Stimulated activated CD4-positive, alpha-beta T cell treated with anti-CD3 and anti-CD28 coated beads, Interleukin-1b, Interleukin-23, amount 100 ng/mL, for 4 hours (primary cell): Measurements from ENCODE around the gene ADCK2.
"Not testable (repeated sequence)": the region's sequence is repeated elsewhere in the genome, so short reads cannot be mapped to it uniquely, and the experiment has no call there.

Experiments
- DNase-seq, 2 donors: peaks; one replicate each; pipeline ENCODE4 v3.0.0-alpha.2; 2020; ENCODE audit warnings: low read depth in 2 of 2

The ADCK2 gene

DNA sequence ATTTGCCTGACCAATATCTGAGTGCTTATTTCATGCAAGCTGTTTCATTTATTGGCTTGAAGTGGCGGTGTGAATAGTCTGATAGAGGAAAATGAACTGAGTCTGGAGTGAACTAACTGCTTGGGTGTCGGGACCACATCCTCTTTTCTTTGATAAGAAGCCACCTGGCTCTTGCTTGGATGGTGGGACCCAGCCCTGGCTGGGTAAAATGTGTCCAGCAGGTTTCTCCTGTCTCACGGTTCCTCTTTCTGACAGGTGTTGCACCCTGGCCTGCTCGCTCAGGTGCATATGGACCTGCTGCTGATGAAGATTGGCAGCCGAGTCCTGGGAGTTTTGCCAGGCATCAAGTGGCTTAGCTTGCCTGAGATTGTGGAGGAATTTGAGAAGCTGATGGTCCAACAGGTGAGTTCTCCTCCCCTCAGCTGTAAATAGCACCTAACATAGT lies 1.6 kb downstream of the ADCK2 start:
- no peak for DNase-seq

DNA sequence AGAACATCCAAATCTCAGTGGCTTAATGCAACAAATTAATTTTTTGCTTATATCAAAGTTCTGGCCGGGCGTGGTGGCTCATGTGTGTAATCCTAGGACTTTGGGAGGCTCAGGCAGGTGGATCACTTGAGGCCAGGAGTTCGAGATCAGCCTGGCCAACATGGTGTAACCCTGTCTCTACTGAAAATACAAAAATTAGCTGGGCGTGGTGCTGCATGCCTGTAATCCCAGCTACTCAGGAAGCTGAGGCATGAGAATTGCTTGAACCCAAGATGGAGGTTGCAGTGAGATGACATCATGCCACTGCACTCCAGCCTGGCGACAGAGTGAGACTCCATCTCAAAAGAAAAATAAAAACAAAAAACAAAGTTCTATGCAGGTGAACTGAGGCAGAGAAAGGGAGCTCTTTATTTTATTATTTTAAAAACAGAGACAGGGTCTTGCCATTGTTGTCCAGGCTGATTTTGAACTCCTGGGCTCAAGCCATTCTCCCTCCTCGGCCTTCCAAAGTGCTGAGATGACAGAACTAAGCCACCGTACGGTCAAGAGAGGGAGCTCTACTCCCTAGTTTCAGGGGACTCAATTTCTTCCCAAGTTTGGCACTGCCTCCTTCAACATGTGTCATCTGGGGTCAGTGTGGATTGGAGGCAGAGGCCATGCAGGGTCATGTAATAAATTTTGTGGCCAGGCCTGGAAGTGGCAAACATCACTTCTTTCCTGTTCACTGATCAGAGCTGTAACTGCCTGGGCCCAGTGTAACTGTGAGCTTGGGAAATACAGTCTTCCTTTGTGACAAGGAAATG lies 2.4 kb downstream of the ADCK2 start:
- DNase-seq, result no peak

DNA sequence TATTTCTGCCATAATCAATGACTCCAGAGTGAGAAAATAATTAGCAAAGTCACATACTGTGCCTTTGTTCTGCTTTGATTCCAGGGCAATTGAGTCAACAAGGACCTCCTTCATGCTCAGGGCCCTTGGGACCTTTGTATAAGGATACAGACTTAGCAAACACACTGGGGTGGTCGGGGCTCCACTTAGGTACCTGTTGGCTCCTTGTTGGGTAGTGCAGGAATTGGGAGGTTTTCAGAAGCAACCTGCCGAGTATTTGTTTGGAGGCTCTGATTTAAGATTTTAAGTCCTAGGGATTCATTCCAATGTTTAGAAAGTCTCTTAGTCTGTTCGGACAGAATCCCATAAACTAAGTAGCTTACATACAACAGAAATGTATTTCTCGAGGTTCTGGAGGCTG lies 3.0 kb downstream of the ADCK2 start:
- no peak for DNase-seq

DNA sequence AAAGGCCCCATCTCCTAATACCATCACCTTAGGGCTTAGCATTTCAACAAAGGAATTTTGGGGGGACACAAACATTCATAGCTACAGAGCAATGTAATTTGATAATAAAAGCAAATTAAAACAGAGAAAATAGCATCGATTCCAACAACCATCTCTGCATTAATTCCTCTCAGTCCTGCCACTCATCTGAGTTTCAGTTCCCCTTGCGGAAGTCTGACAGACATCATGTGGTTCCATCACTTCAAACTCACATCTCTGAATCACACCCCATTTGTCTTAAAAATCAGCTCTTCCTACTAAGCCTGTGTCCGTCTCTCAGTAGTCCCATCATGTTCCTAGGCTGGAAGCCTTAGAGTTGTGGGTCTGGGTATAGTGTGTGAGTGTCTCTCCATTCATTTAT lies 3.6 kb downstream of the ADCK2 start:
- DNase-seq, result no peak

DNA sequence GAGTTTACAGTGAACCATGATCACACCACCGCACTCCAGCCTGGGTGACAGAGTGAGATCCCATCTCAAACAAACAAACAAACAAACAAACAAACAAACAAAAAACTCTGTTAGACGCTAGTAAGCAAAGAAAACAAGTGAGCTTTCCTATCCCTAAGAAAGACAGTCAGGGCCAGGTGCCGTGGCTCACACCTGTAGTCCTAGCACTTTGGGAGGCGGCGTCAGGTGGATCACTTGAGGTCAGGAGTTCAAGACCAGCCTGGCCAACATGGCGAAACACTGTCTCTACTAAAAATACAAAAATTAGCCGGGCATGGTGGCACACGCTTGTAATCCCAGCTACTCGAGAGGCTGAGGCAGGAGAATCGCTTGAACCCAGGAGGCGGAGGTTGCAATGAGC lies 4.2 kb downstream of the ADCK2 start:
- not testable (repeated sequence) for DNase-seq

DNA sequence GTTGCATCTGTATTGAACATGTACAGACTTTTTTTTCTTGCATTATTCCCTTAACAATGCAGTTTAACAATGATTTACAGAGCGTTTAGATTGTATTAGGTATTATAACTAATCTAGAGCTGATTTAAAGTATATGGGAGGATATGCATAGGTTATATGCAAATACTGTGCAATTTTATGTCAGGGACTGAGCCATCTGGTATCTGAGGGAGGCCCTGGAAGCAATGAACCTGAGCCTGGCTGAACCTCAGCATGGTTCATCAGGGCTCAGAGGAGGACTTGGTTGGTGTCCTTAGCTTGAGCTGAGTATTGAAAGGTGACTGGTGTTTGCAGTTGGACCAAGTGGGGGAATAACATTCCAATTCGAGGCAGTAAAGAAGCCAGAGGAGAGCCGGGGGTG lies 4.8 kb downstream of the ADCK2 start:
- no peak for DNase-seq

DNA sequence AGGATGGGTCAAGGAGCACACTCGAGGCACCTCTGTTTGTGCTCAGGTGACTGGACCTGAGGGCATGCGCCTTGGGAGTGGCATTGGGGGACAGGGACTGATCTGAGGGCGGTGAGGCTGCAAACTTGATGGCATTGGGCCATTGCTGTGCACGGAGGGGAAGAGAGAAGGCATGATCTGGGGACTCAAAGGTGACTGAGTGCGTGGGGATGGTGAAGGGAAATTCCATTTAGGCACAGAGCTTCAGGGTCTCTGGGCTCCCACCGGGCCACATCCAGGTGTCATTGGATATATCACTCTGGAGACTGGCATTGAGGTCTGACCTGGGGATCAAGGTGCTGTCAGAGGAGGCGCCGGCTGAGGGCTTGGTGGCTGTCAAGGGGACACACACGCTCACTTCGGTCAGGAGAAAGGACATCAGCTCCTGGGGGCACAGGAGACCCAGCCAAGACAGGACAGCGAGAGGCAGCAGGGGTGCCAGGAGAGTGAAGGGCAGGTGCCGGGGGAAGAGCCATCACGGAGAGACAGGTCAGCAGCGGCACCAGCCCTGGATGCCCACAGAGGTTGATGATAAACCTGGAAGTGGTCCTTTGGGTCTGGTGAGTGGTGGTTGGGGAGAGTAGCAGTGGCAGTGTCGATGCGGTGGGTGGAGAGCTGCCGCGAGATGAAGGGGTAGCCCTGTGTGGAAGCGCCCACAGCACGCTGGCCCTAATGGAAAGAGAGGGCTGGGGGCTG lies 5.5 kb downstream of the ADCK2 start:
- no peak for DNase-seq

DNA sequence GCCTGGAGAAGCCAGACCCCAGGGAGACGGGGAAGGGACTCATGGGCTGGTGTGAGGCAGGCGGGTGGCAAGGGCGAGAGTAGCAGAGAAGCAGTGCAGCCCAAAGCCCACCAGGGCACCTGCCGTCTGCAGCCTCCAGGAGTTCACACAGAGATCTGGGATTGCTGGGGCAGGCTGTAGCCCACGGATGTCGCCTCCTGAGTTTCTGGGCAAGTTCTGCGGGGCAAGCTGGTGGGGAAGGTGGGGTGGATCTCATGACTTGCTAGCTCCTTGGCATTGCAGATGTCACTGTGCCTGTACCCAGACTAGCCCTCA lies 6.0 kb downstream of the ADCK2 start:
- DNase-seq, result no peak

DNA sequence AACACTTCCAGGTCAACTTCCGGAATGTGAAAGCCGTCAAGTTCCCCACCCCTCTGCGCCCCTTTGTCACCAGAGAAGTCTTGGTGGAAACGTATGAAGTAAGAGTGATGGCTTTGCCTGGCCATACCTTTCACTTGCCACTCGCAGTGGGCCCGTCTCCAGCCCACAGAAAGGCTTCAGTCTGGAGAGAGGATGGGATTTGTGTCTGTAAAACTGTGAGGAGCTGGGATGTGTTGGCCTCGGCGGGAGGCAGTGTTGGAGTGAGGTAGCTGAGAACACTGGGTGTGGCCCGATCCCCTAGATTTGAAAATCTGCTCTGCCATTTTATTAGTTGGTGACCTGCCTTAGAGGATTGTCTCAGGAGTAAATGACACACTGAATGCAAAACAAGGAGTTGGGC lies 6.4 kb downstream of the ADCK2 start:
- DNase-seq, result no peak

DNA sequence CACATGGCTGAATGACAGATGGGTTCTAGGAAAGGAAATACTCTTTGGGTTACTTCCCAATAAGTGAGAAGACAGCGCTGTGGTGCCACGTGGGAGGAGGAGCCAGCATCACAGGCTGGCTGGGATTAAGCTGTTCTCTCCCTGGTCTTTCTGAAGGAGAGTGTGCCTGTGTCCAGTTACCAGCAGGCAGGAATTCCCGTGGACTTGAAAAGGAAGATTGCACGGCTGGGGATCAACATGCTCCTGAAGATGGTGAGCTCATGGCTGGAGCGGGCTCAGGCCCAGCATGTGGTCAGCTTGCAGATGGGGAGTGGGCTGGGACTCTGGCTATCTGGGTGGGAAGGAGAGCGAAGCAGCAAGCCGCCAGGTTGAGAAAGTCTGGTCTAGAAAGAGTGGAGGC lies 8.1 kb downstream of the ADCK2 start:
- DNase-seq, result no peak

DNA sequence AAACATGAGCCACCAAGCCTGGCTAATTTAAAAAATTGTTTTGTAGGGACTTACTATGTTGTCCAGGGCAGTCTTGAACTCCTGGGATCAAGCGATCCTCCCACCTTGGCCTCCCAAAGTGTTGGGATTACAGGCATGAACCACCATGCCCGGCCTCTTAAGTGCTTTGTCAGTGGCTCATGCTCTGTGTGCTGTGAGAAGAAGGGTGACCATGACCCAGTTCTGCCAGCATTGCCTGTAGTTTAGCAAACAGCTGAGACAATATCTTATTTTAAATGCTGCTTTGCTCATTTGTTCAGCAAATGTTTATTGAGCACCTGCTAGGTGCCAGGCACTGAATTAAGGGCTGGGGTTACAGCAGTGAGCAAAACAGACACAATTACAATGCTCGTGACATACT lies 9.0 kb downstream of the ADCK2 start:
- DNase-seq, result no peak

DNA sequence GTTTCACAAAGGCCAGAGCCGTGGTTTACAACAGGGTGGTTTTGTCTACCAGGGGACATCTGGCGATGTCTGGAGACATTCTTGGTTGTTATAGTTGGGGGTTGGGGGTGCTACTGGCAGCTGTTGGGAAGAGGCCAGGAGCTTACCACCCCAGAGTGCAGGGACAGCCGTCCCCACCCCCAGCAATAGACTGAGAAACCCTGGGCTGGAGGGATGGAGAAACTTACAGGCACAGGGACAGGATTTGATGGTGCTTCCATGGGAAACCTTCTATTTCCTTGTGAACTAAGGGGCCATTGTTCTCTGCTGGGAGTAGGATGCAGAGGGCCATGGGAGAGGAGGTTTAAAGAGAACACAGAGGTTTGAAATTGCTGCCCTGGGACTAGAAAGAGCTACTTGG lies 10.9 kb downstream of the ADCK2 start:
- no peak for DNase-seq

DNA sequence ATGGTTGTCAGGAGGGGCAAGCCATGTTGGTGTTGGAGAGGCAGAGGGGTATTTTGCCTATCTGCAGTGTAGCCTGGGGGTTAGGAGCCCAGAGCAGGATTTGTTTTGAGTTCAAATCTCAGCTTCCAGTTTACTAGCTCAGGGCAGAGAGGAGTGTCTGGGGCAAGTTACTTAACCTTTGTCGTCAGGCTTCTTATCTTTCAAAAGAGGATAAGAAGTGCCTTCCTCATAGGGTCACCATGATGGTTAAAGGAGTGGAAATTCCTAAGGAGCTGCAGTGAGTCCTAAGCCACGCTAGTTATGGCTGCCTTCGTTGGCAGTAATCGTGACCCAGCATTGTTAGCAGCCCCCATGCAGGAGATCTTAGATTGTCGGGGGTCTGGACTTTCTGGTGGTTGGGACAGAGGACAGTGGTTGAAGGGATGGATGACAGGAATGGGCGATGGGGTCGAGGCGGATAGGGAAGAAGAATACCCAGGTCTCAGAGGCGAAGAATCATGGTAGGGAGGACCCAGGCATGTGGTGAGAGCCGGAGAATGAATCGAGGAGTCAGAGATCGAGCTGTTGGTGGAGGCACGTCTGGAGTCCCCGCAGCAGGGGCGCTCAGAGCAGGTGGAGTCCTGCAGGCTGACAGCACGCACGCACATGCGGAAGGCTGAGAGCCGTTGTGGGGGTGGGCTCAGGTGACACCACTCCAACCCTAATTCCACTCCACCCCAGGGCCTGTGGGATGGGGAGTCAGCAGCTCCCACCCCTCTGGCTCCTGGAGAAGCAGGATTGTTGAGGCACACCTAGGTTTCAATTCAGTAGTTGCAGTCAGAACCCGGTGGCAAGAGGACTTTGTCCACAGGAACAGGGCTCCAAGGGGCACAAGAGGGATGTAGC lies 11.6 kb downstream of the ADCK2 start:
- DNase-seq, result no peak

DNA sequence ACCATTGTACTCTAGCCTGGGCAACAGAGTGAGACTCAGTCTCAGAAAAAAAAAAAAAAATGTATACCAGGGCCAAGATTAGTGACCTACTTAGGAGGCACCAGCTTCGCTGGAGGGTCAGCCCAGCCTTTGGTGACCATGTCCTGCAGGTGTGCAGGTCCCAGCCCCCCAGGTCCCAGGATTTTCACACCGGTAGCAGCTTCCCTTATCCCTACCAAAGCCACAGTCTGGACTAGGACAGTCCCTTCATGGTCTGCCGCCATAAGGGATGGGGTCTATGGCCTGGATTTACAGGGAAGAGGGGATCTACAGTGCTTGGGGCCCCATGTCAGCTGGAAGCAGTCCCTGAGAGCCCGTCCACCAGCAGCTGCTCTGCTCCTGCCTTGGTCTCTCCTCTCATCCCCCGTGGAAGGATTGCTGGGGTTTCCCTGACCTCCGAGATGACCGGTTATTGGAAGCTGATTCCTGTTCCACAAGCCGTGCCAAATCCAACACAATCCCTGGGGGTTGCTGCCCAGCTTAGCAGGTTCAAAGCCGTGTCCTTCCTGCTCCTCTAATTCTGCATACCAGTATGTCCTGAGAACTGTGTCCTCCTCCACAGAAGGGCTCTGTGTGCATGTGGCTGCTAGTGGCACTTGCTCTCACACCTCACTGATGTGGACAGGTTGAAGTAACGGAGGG lies 12.8 kb downstream of the ADCK2 start:
- no peak for DNase-seq

DNA sequence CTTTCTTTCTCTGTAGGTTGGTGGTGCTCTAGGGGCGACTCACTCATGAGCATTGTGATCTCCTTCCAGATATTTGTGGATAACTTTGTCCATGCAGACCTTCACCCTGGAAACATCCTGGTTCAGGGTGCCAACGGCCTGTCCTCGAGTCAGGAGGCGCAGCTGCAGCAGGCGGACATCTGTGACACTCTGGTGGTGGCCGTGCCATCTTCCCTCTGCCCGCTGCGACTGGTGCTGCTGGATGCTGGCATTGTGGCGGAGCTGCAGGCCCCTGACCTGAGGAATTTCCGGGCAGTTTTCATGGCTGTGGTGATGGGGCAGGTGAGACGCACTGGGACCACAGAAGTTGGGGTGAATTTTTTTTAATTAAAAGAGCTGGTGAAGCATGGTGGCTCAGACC lies 14.2 kb downstream of the ADCK2 start:
- no peak for DNase-seq

DNA sequence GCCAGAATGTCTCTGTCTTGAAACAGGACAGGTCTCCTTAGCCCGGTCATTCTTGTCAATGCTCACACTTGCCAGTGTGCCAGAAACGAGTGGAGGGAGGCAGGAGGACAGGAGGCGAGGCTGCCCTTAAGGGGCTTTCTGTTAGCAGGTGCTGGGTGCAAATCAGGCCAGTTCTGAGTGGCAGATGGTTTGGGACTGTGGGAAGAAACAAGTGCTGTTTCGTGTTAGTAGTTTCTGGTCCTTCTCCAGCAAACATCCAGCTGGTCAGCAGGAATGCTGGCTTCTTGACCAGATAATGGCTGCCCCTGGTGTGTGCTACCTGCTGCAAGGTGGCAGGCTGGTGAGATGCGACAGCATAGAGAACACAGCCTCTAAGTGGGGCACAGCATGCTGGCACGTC lies 15.6 kb downstream of the ADCK2 start:
- no peak for DNase-seq

DNA sequence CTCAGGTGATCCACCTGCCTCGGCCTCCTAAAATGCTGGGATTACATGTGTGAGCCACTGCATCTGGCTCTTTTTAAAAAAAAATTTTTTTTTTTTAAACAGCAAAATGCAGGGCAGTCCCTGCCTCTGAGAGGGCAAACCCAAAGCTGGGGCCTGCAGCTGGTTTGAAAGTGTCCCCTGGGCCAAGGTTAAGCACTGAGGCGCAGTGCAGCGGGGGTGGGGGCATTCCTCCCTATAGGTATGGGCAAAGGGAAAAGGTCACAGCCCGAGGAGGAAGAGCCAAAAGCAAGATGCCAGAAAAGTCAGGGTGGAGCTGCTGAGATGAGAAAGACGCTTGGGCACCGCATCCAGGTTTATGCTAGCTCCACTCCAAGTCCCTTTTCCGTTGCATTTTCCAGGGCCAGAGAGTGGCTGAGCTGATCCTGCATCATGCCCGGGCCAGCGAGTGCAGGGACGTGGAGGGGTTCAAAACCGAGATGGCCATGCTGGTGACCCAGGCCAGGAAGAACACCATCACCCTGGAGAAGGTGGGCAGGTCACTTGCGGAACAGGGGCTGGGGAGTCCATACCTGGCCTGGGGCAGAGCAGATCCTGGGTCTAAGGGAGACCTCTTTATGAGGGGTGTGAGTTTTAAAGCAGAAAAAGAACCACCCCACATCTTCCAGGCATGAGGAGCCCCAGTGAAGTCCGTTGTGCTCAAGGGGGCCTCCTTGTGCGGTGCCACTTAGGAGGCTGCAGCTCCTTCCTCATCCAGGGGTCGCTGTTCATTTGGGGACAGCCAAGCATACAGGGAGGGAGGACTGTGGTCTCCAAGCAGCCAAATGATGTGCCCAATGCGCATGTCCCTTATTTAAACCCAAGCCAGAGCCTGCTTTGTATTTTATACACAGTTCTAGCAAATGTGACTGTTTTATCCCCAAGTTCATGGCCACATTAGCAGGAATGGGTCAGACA lies 16.7 kb downstream of the ADCK2 start:
- no peak for DNase-seq

DNA sequence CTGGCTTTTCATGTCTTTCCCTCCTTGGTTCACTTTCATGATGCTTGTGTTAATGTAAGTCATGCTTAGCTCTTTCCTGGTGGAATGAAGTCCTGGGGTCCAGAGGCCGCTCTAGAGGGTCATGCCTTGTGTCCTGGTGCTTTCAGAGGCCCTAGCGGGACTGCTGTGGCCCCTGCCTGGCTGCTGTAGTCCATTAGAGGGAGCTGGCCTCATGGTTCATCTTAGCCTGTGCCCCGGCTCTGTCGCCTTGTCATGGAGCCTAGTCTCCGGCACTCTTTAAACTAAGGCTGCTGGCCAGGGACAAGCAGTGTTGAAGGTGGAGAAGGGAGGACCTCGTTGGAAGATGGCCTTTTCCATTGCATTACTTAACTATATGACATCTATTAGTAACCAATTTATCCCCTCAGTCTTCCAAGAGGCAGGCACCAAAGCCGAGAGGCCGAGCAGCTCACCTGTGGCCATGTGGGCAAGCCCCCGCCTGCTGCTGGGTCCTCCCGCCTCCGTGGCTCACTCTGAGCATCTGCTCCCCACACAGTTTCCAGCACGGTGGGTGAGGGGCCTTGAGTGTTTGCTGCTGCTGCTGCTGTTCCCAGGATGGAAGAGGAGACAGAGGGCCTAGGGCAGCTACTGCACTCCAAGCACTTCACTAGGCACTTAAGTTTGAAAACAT lies 18.8 kb downstream of the ADCK2 start:
- no peak for DNase-seq

DNA sequence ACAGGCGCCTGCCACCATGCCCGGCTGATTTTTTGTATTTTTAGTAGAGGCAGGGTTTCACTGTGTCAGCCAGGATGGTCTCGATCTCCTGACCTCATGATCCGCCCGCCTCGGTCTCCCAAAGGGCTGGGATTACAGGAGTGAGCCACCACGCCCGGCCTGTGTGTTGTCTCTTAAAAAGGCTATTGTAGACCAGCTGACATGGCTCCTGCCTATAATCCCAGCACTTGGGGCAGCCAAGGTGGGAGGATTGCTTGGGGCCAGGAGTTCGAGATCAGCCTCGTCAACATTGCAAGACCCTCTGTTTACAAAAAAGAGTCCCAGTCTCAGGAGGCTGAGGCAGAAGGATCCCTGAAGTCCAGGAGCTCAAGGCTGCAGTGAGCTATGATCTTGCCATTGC lies 21.1 kb downstream of the ADCK2 start:
- DNase-seq, result not testable (repeated sequence)

DNA sequence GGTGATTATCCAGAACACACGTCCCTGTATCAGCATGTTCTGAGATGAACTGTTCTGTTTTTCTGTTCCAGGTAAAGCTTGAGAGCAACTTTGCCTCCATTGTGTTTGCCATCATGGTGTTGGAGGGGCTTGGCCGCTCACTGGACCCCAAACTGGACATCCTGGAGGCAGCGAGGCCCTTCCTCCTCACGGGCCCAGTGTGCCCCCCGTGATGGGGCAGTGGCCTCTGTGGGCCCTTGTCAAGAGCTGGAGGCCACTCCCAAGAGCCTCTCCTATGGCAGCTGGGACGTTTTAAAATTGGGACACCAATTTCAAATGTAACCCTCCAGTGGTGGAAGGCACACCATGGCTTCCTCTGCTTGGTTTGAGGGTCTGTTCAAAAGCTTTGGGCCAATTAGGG lies 21.8 kb downstream of the ADCK2 start:
- DNase-seq, result no peak
